Central memory CD8-positive, alpha-beta T cell (primary cell): ENCODE measurements around the gene RRP9.

ENCODE experiments used
- ATAC-seq: fragments of 150-1000 bp; cut with Tn5 transposase; replicated peaks from 2 replicates; pipeline ENCODE4 v1.10.0; 2022; ENCODE audit warnings: mild to moderate bottlenecking, moderate FRiP score, moderate number of reproducible peaks; ENCODE audit not compliant: poor library complexity, severe bottlenecking; ENCODE audit errors: extremely low read depth
- DNase-seq, 2 donors: peaks; one replicate each; pipeline ENCODE4 v3.0.0; 2021; ENCODE audit warnings: low spot score in 2 of 2
- H3K27ac Mint-ChIP-seq: one replicate; pipeline ENCODE4 v1.8.0; 2022; ENCODE audit warnings: low read depth, mild to moderate bottlenecking, moderate library complexity, mixed read lengths
- H3K27me3 Mint-ChIP-seq: one replicate; pipeline ENCODE4 v1.8.0; 2022; ENCODE audit warnings: mixed read lengths
- H3K36me3 Mint-ChIP-seq: one replicate; pipeline ENCODE4 v1.8.0; 2022; ENCODE audit warnings: mild to moderate bottlenecking, moderate library complexity, mixed read lengths; ENCODE audit not compliant: insufficient read depth
- H3K4me1 Mint-ChIP-seq: one replicate; pipeline ENCODE4 v1.8.0; 2022; ENCODE audit warnings: mixed read lengths
- H3K4me3 Mint-ChIP-seq: one replicate; pipeline ENCODE4 v1.8.0; 2022; ENCODE audit warnings: mild to moderate bottlenecking, moderate library complexity, mixed read lengths
- H3K9me3 Mint-ChIP-seq: one replicate; pipeline ENCODE4 v1.8.0; 2022; ENCODE audit warnings: mixed read lengths

Gene RRP9

GRCh38 chr3:51958603-51959521, 17.2 kb upstream of the RRP9 start:
- Mint-ChIP-seq H3K9me3 (no peaks in the 10 kb centered on the region), H3K27ac (no peak overlapping the region), H3K4me1 (peaks cover 5% of the 10 kb centered on the region), H3K36me3 (peaks cover 3% of the 10 kb centered on the region), H3K4me3 (no peak overlapping the region), H3K27me3 (peaks cover 22% of the 10 kb centered on the region)
- ATAC-seq (no peak), DNase-seq (no peak)

DNA sequence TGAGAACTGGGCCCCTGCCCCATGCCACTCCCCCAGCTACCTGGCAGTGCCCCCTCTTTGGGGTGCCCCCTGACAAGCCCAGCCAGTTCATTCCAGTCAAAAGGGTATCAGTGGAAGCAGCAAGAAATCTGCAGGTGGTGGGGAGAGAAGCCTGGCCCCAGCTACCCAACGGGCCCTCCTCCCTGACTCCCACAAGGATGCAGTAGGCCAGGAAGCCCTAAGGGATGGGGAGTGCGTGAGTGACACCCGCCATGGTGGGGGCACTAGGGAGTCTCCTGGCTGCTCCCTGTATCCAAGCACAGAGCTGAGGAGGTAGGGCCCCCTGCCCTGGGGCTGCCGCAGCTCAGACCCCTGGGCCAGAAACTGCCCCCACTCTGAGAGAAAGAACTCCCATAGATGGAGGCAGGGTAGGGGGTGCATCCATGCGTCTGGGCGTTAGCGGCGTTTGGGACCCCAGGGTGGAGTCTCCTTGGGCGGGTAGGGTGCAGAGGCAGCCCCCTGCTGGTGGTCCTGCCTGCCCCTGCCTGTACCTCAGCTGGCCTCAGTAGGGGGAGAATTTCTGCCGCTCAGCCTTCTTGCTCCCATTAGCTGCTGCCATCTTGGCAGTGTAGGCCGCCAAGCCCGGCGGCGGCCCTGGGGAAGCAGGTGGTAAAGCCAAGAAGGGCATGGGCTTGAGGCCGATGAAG, 16.0 kb upstream of the RRP9 start:
- no peaks in the 10 kb centered on the region for H3K9me3 Mint-ChIP-seq
- DNase-seq = no peak
- peaks cover 3% of the 10 kb centered on the region for H3K36me3 Mint-ChIP-seq
- no peak overlapping the region for H3K27ac Mint-ChIP-seq
- H3K4me3 Mint-ChIP-seq = no peak overlapping the region
- no peak for ATAC-seq
- H3K27me3 Mint-ChIP-seq = peaks cover 32% of the 10 kb centered on the region
- peaks cover 5% of the 10 kb centered on the region for H3K4me1 Mint-ChIP-seq

DNA sequence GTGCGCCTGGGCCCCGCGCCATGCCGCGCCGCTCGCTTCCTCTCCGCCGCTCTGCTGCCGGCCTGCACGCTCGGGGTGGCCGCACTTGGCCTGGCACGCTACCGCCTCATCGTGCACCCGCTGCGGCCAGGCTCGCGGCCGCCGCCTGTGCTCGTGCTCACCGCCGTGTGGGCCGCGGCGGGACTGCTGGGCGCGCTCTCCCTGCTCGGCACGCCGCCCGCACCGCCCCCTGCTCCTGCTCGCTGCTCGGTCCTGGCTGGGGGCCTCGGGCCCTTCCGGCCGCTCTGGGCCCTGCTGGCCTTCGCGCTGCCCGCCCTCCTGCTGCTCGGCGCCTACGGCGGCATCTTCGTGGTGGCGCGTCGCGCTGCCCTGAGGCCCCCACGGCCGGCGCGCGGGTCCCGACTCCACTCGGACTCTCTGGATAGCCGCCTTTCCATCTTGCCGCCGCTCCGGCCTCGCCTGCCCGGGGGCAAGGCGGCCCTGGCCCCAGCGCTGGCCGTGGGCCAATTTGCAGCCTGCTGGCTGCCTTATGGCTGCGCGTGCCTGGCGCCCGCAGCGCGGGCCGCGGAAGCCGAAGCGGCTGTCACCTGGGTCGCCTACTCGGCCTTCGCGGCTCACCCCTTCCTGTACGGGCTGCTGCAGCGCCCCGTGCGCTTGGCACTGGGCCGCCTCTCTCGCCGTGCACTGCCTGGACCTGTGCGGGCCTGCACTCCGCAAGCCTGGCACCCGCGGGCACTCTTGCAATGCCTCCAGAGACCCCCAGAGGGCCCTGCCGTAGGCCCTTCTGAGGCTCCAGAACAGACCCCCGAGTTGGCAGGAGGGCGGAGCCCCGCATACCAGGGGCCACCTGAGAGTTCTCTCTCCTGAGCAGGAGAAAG, 14.4 kb upstream of the RRP9 start:
- DNase-seq (no peak), ATAC-seq (peak; percentile 57)
- Mint-ChIP-seq H3K27me3 (peaks cover 32% of the 10 kb centered on the region), H3K4me1 (peaks cover 5% of the 10 kb centered on the region), H3K36me3 (peaks cover 3% of the 10 kb centered on the region), H3K4me3 (peak overlapping the region; percentile 36), H3K27ac (no peak overlapping the region), H3K9me3 (no peaks in the 10 kb centered on the region)

DNA sequence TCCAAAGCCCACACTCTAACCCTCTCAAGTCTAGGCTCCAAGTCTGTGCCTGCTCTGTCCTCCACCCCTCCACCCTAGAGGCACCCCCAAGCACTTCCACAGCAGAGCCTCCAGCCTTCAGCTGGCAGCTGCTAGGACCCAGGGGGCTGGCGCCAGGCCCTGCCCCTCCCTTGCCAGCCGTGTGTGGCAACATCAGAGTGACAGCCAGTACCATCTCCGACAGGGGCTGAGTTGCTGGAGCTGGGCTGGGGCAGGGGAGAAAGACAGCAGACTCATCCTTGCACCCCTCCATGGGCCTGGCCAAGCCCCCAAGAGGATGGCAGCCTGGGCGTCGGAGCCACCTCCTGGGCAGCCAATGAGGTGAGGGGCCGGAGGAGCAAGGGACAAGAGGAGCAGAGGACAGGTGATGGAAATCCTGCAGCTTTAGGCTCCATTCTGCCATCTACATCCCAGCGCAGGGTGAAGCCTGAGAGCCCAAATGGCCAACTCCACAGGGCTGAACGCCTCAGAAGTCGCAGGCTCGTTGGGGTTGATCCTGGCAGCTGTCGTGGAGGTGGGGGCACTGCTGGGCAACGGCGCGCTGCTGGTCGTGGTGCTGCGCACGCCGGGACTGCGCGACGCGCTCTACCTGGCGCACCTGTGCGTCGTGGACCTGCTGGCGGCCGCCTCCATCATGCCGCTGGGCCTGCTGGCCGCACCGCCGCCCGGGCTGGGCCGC, 13.6 kb upstream of the RRP9 start, which contains the start of gene GPR62:
GPR62 (plus strand) TSS at position 207 of the 718 bp plus-strand sequence; CDS start at position 479, 272 bp downstream.
- peak within 1 kb of the TSS; percentile 36 for H3K4me3 Mint-ChIP-seq
- ATAC-seq = no peak

GRCh38 chr3:51954713-51955112, 13.0 kb upstream of the RRP9 start:
- no peak overlapping the region for H3K4me3 Mint-ChIP-seq
- no peaks in the 10 kb centered on the region for H3K9me3 Mint-ChIP-seq
- peaks cover 5% of the 10 kb centered on the region for H3K4me1 Mint-ChIP-seq
- no peak overlapping the region for H3K27ac Mint-ChIP-seq
- DNase-seq (no peak), ATAC-seq (no peak)
- peaks cover 3% of the 10 kb centered on the region for H3K36me3 Mint-ChIP-seq
- peaks cover 32% of the 10 kb centered on the region for H3K27me3 Mint-ChIP-seq

More for the DNA sequence above, 13.6 kb upstream of the RRP9 start, which contains the start of gene GPR62:
- no peak within 1 kb of the TSS for H3K27ac Mint-ChIP-seq
- DNase-seq = no peak
- H3K27me3 Mint-ChIP-seq = peaks cover 32% of the 10 kb centered on the region
- H3K36me3 Mint-ChIP-seq = peaks cover 3% of the 10 kb centered on the region
- no peaks in the 10 kb centered on the region for H3K9me3 Mint-ChIP-seq
- H3K4me1 Mint-ChIP-seq = peaks cover 5% of the 10 kb centered on the region

GRCh38 chr3:51954105-51954504, 12.4 kb upstream of the RRP9 start:
- no peak for ATAC-seq
- Mint-ChIP-seq H3K9me3 (no peaks in the 10 kb centered on the region), H3K4me1 (peaks cover 5% of the 10 kb centered on the region), H3K27ac (no peak overlapping the region), H3K27me3 (peaks cover 32% of the 10 kb centered on the region), H3K36me3 (peaks cover 1% of the 10 kb centered on the region), H3K4me3 (no peak overlapping the region)
- DNase-seq = no peak

DNA sequence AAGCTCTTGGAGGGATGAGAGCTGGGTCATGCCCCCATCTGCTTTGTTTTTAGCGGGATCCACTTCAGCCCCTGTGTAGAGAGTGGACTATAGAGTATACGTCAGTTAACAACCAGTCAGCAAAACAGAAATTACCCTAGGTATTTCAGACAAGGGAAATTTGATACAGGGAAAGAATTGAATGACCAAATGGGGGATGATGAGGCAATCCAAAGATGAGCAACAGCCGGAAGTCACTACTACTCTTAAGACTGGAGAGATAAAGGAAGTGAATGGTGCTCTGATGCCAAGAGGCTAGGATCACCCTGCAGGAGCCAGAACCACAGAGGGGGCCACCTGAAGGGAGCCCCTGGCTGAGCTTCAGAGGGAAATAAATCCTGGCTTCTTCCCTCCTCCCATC, 11.7 kb upstream of the RRP9 start:
- H3K27ac Mint-ChIP-seq = no peak overlapping the region
- peaks cover 1% of the 10 kb centered on the region for H3K36me3 Mint-ChIP-seq
- H3K27me3 Mint-ChIP-seq = peaks cover 32% of the 10 kb centered on the region
- no peak overlapping the region for H3K4me3 Mint-ChIP-seq
- no peak for DNase-seq
- H3K4me1 Mint-ChIP-seq = peaks cover 5% of the 10 kb centered on the region
- no peak for ATAC-seq
- no peaks in the 10 kb centered on the region for H3K9me3 Mint-ChIP-seq

DNA sequence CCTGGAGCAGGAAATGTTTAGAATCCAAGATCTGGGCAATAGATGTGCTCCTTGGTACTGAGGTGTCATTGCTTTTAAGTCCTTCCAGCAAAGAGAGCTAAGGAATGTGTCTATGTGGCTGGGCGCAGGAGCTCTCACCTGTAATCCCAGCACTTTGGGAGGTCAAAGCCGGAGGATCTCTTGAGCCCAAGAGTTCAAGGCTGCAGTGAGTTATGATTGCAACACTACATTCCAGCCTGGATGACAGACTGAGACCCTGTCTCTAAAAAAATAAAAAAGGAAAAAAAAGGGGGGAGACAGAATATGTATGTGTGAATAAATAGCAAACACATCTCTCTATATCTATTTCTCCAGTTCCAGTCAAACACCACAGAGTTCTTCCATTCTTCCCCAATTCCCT, 9.2 kb upstream of the RRP9 start:
- H3K4me1 Mint-ChIP-seq = no peaks in the 10 kb centered on the region
- peaks cover 24% of the 10 kb centered on the region for H3K27me3 Mint-ChIP-seq
- no peak overlapping the region for H3K27ac Mint-ChIP-seq
- ATAC-seq (no peak), DNase-seq (no peak)
- H3K9me3 Mint-ChIP-seq = no peaks in the 10 kb centered on the region
- H3K36me3 Mint-ChIP-seq = no peaks in the 10 kb centered on the region
- no peak overlapping the region for H3K4me3 Mint-ChIP-seq

DNA sequence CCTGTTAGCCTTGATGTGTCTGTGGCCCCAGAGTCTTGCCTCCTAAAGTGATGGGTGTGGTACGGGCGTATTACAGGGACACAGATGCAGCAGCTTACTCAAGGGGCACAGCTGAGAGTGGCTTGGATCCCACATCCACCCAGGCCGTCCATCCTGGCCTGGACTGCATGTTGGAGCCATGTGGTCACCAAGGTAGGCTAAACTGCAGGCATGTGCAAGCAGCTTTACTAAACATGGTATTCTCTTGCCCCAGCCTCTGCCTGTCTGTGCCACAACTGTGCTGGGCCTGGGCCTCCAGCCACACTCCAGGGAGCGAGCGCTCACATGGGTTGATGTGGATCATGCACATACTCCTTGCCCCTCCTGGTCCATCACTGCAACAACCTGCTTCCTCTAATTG, 7.4 kb upstream of the RRP9 start:
- Mint-ChIP-seq H3K27ac (no peak overlapping the region), H3K36me3 (peaks cover 3% of the 10 kb centered on the region), H3K9me3 (no peaks in the 10 kb centered on the region), H3K27me3 (peaks cover 12% of the 10 kb centered on the region), H3K4me3 (no peak overlapping the region), H3K4me1 (no peaks in the 10 kb centered on the region)
- DNase-seq = no peak
- ATAC-seq = no peak

DNA sequence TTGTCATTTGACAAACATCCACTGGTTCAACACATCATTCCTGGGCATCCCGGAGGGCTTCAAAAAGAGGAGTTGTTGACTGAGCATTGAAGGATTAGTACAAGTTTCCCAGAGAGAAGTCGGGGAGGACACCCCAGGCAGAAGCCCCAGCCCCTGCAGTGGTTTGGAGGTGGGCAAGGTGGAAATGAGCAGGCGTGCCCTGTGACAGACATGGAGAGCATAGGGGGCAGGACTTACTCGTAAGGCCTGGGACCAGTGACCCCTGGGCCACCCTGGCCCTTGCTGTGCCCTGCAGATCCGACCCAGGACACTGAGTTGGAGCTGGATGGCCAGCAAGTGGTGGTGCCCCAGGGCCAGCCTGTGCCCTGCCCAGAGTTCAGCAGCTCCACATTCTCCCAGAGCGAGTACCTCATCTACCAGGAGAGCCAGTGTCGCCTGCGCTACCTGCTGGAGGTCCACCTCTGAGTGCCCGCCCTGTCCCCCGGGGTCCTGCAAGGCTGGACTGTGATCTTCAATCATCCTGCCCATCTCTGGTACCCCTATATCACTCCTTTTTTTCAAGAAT, 6.4 kb upstream of the RRP9 start:
- Mint-ChIP-seq H3K36me3 (peaks cover 3% of the 10 kb centered on the region), H3K27me3 (peaks cover 2% of the 10 kb centered on the region), H3K4me1 (peaks cover under 1% of the 10 kb centered on the region), H3K4me3 (no peak overlapping the region), H3K27ac (no peak overlapping the region), H3K9me3 (no peaks in the 10 kb centered on the region)
- ATAC-seq = no peak
- no peak for DNase-seq

- no peaks in the 10 kb centered on the region for H3K9me3 Mint-ChIP-seq
- ATAC-seq = no peak
- H3K27ac Mint-ChIP-seq = no peak overlapping the region
- H3K27me3 Mint-ChIP-seq = no peaks in the 10 kb centered on the region
- no peak overlapping the region for H3K4me3 Mint-ChIP-seq
- H3K4me1 Mint-ChIP-seq = peaks cover 7% of the 10 kb centered on the region
- no peak for DNase-seq
- peaks cover 3% of the 10 kb centered on the region for H3K36me3 Mint-ChIP-seq
Observed at GRCh38 chr3:51947215-51947900, 5.7 kb upstream of the RRP9 start.
